Measurements from ENCODE around the gene LYRM9.

DNA sequence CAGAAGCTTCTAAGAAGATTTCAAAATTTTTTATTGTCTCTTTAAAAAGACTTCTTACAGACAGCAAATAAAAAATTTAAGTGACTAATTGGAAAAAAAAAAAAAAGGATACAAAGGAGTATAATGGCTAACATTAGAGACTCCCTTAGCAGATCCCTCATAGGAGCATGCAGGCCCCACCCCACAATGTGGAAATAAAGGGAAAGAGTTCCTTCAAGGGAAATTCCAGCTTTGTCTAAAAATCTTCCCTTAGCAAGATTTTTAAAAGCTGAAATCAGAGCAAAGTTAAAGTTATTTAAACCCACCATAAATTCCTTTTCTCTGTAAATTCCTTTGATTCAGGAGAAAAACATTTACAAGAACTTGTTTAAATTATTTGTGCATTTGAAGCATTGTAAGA, 60.3 kb downstream of the LYRM9 start:
- TF ChIP-seq, protein P1, sequence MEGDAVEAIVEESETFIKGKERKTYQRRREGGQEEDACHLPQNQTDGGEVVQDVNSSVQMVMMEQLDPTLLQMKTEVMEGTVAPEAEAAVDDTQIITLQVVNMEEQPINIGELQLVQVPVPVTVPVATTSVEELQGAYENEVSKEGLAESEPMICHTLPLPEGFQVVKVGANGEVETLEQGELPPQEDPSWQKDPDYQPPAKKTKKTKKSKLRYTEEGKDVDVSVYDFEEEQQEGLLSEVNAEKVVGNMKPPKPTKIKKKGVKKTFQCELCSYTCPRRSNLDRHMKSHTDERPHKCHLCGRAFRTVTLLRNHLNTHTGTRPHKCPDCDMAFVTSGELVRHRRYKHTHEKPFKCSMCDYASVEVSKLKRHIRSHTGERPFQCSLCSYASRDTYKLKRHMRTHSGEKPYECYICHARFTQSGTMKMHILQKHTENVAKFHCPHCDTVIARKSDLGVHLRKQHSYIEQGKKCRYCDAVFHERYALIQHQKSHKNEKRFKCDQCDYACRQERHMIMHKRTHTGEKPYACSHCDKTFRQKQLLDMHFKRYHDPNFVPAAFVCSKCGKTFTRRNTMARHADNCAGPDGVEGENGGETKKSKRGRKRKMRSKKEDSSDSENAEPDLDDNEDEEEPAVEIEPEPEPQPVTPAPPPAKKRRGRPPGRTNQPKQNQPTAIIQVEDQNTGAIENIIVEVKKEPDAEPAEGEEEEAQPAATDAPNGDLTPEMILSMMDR (IDR thresholded peaks at IDR 0.05): no peak
- no peak for TF ChIP-seq POLR2A (IDR thresholded peaks at IDR 0.05)

All from adrenal gland (tissue), 5 donors.